CD14-positive monocyte (primary cell): ENCODE measurements around the gene NOC2L. TPM values are rescaled to one million over a fixed set of nuclear protein-coding genes. Genes with fewer than 3 reads are reported as not detected.

ENCODE experiments used
- DNase-seq, 3 donors: peaks; one replicate each; pipeline ENCODE4 v3.0.0-alpha.2; 2011 to 2022
- H2AFZ ChIP-seq: 2 replicates; pipeline ENCODE4 v1.6.0; 2012; ENCODE audit warnings: mild to moderate bottlenecking, low read depth, low read length, inconsistent platforms; ENCODE audit not compliant: insufficient read depth, poor library complexity, severe bottlenecking
- H3K27ac ChIP-seq, 2 donors: 1 replicate in 1 of 2; 2 replicates in 1 of 2; pipeline ENCODE4 v1.5.1; 2012 to 2013; ENCODE audit warnings: low read length in 2 of 2, control low read depth in 1 of 2, inconsistent platforms in 1 of 2, low read depth in 1 of 2, mild to moderate bottlenecking in 1 of 2
- H3K27me3 ChIP-seq, 2 donors: one replicate each; pipeline versions ENCODE4 v1.6.0 to v1.6.1; 2011 to 2013; ENCODE audit warnings: low read length in 2 of 2; ENCODE audit not compliant: control insufficient read depth in 2 of 2, insufficient read depth in 2 of 2
- H3K36me3 ChIP-seq, 2 donors: replicated peaks in 1 of 2; 1 replicate in 1 of 2; 2 replicates in 1 of 2; pipeline versions ENCODE4 v1.5.1 to v1.6.1; 2012 to 2013; ENCODE audit warnings: low read length in 2 of 2, control low read depth in 1 of 2, inconsistent platforms in 1 of 2, mild to moderate bottlenecking in 1 of 2; ENCODE audit not compliant: insufficient read depth in 2 of 2, control insufficient read depth in 1 of 2
- H3K4me1 ChIP-seq, 2 donors: 1 replicate in 1 of 2; 2 replicates in 1 of 2; pipeline versions ENCODE4 v1.5.1 to v1.6.1; 2012 to 2013; ENCODE audit warnings: low read length in 2 of 2, control low read depth in 1 of 2, inconsistent platforms in 1 of 2, mild to moderate bottlenecking in 1 of 2, moderate library complexity in 1 of 2; ENCODE audit not compliant: insufficient read depth in 2 of 2, control insufficient read depth in 1 of 2
- H3K4me2 ChIP-seq: replicated peaks from 2 replicates; pipeline ENCODE3; 2012; ENCODE audit warnings: low read length, moderate library complexity, mild to moderate bottlenecking; ENCODE audit not compliant: poor library complexity, severe bottlenecking; ENCODE audit errors: extremely low read depth
- H3K4me3 ChIP-seq, 3 experiments: fragments of 200-600 bp in 1 of 3; sonication (generic) in 1 of 3; replicated peaks in 1 of 3; 1 replicate in 2 of 3; 2 replicates in 1 of 3; pipeline ENCODE4 v1.5.1; 2011 to 2013; ENCODE audit warnings: low read length in 3 of 3, mild to moderate bottlenecking in 3 of 3, control low read depth in 2 of 3, low read depth in 2 of 3, inconsistent platforms in 1 of 3, moderate library complexity in 1 of 3
- H3K79me2 ChIP-seq: 2 replicates; pipeline ENCODE4 v1.6.0; 2012; ENCODE audit warnings: mild to moderate bottlenecking, control low read depth, inconsistent platforms, low read length, moderate library complexity; ENCODE audit not compliant: insufficient read depth
- H3K9ac ChIP-seq: 2 replicates; pipeline ENCODE4 v1.6.0; 2017; ENCODE audit warnings: low read length, mild to moderate bottlenecking; ENCODE audit not compliant: insufficient read depth, poor library complexity, severe bottlenecking
- H3K9me3 ChIP-seq, 2 donors: replicated peaks in 1 of 2; 1 replicate in 1 of 2; 2 replicates in 1 of 2; pipeline versions ENCODE4 v1.5.1 to v1.6.1; 2012 to 2013; ENCODE audit warnings: low read length in 2 of 2, control low read depth in 1 of 2; ENCODE audit not compliant: control insufficient read depth in 1 of 2, insufficient read depth in 1 of 2
- H4K20me1 ChIP-seq: 2 replicates; pipeline ENCODE4 v1.6.0; 2012; ENCODE audit warnings: mild to moderate bottlenecking, low read length, control low read depth, moderate library complexity; ENCODE audit not compliant: insufficient read depth
- H3K27ac Mint-ChIP-seq, 7 donors: one replicate each; pipeline ENCODE4 v1.8.0; 2020; ENCODE audit warnings: mild to moderate bottlenecking in 7 of 7, mixed read lengths in 7 of 7, moderate library complexity in 6 of 7, inconsistent platforms in 2 of 7
- H3K27me3 Mint-ChIP-seq, 3 donors: one replicate each; pipeline ENCODE4 v1.8.0; 2021 to 2022; ENCODE audit warnings: low read depth in 3 of 3, mild to moderate bottlenecking in 3 of 3, mixed read lengths in 3 of 3, moderate library complexity in 3 of 3, inconsistent platforms in 1 of 3
- H3K36me3 Mint-ChIP-seq, 2 donors: one replicate each; pipeline ENCODE4 v1.8.0; 2020; ENCODE audit warnings: mixed read lengths in 2 of 2, inconsistent platforms in 1 of 2, mild to moderate bottlenecking in 1 of 2
- H3K4me1 Mint-ChIP-seq: one replicate; pipeline ENCODE4 v1.8.0; 2020; ENCODE audit warnings: mild to moderate bottlenecking, mixed read lengths
- H3K4me3 Mint-ChIP-seq, 2 donors: one replicate each; pipeline ENCODE4 v1.8.0; 2020; ENCODE audit warnings: mild to moderate bottlenecking in 2 of 2, mixed read lengths in 2 of 2, moderate library complexity in 1 of 2
- H3K9me3 Mint-ChIP-seq, 7 donors: one replicate each; pipeline ENCODE4 v1.8.0; 2020 to 2022; ENCODE audit warnings: mixed read lengths in 7 of 7, mild to moderate bottlenecking in 6 of 7, moderate library complexity in 6 of 7, inconsistent platforms in 2 of 7
- WGBS: methylation state at CpG from one replicate; pipeline ENCODE4 v1.1.5; 2013; ENCODE audit warnings: missing lambda C conversion rate; ENCODE audit not compliant: insufficient coverage; 5-methylcytosine and 5-hydroxymethylcytosine counted together
- intact Hi-C, 2 donors: fragments of 100-400 bp; cut with micrococcal nuclease; formaldehyde crosslinking; loops; one replicate each; pipeline versions ENCODE4 v1.15.0 to v1.15.1; 2023
- polyA plus RNA-seq, 3 donors: library from polyadenylated mRNA; depleted of rRNA in 1 of 3; unstranded in 2 of 3; stranded (reverse) in 1 of 3; fragments of 300-500 nt in 2 of 3; fragments of >200 nt in 1 of 3; fragmentation: Illumina TruSeq in 2 of 3; gene quantifications; 1 replicate in 2 of 3; 2 replicates in 1 of 3; pipeline ENCODE4 v1.2.3, GENCODE V29; 2012 to 2021
- TF ChIP-seq, protein P1 (sequence below): fragments of 200-600 bp; IDR thresholded peaks from one replicate; pipeline ENCODE4 v1.8.0; 2022; ENCODE audit warnings: antibody characterized with exemption, mild to moderate bottlenecking

NOC2L gene
- polyA plus RNA-seq, 3 donors, result 34.5 to 47.9 (median 35.8) TPM

DNA sequence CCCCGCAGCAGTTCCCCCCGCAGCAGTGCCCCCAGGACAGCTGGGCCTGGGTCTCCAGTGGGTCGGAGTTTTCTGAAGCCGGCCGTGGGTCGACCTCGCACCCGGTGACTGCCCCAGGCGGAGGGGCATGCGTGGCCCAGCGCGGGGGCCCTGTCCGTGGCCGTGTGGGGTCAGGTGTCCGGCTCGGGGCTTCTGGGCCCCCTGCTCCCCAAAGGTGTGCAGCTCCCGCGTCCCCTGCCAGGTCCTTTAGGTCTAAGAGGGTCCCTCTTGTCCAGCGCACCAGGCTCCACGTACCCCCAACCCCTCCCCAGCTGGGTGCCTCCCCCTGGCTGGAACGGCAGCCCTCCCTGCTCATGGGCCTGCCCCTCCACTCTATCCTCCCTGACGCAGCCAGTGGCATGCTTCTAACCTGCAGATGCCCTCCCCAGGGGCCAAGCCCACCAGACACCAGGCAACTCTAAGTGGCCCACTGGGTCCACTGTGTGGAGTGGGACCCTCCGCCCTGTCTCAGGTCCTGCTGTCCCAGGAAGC lies 46.8 kb upstream of the NOC2L start:
- Mint-ChIP-seq H3K27me3 (peaks cover 52 to 83% (median 65%) of the 10 kb centered on the region in 3 donors), H3K4me1 (peaks cover 18% of the 10 kb centered on the region), H3K27ac (no peak overlapping the region), H3K36me3 (peaks cover 0 to 2% of the 10 kb centered on the region in 2 donors), H3K4me3 (no peak overlapping the region), H3K9me3 (peaks cover 2 to 20% (median 3%) of the 10 kb centered on the region in 7 donors)
- Histone ChIP-seq H3K9ac (no peak overlapping the region), H3K27ac (no peak overlapping the region), H3K36me3 (no peaks in the 10 kb centered on the region), H3K9me3 (peaks cover 0 to 5% of the 10 kb centered on the region in 2 donors), H2AFZ (no peak overlapping the region), H3K79me2 (no peaks in the 10 kb centered on the region), H3K27me3 (peaks cover 12 to 48% of the 10 kb centered on the region in 2 donors), H3K4me3 (no peak overlapping the region), H3K4me1 (peaks cover 6 to 12% of the 10 kb centered on the region in 2 donors), H4K20me1 (no peaks in the 10 kb centered on the region), H3K4me2 (no peak overlapping the region)
- no peak for DNase-seq
- intact Hi-C loops, result no loop called here
- TF ChIP-seq, protein P1, sequence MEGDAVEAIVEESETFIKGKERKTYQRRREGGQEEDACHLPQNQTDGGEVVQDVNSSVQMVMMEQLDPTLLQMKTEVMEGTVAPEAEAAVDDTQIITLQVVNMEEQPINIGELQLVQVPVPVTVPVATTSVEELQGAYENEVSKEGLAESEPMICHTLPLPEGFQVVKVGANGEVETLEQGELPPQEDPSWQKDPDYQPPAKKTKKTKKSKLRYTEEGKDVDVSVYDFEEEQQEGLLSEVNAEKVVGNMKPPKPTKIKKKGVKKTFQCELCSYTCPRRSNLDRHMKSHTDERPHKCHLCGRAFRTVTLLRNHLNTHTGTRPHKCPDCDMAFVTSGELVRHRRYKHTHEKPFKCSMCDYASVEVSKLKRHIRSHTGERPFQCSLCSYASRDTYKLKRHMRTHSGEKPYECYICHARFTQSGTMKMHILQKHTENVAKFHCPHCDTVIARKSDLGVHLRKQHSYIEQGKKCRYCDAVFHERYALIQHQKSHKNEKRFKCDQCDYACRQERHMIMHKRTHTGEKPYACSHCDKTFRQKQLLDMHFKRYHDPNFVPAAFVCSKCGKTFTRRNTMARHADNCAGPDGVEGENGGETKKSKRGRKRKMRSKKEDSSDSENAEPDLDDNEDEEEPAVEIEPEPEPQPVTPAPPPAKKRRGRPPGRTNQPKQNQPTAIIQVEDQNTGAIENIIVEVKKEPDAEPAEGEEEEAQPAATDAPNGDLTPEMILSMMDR, result no peak
- 80% methylated on average over 14 of the region's 23 CpGs for WGBS

- no peak overlapping the region for H3K4me3 ChIP-seq
- peak overlapping the region in 1 of 2 donors; percentile 75 for H3K4me3 Mint-ChIP-seq
- peaks cover 11 to 20% of the 10 kb centered on the region in 2 donors for H3K4me1 ChIP-seq
- H3K79me2 ChIP-seq, result no peaks in the 10 kb centered on the region
- H3K9me3 Mint-ChIP-seq, result peaks cover 2 to 23% (median 6%) of the 10 kb centered on the region in 7 donors
- peaks cover 15 to 54% of the 10 kb centered on the region in 2 donors for H3K27me3 ChIP-seq
- H4K20me1 ChIP-seq, result no peaks in the 10 kb centered on the region
- under 1% methylated on average over 15 of the region's 21 CpGs for WGBS
- H3K36me3 ChIP-seq, result no peaks in the 10 kb centered on the region
- H2AFZ ChIP-seq, result no peak overlapping the region
- H3K9me3 ChIP-seq, result peaks cover 0 to 5% of the 10 kb centered on the region in 2 donors
- TF ChIP-seq, protein P1, result no peak
- H3K4me2 ChIP-seq, result no peak overlapping the region
- peaks cover 55 to 86% (median 69%) of the 10 kb centered on the region in 3 donors for H3K27me3 Mint-ChIP-seq
- intact Hi-C loops, result no loop called here
- no peak overlapping the region for H3K9ac ChIP-seq
- H3K36me3 Mint-ChIP-seq, result peaks cover 0 to 4% of the 10 kb centered on the region in 2 donors
- H3K27ac ChIP-seq, result no peak overlapping the region
- H3K4me1 Mint-ChIP-seq, result peaks cover 22% of the 10 kb centered on the region
- H3K27ac Mint-ChIP-seq, result no peak overlapping the region
- no peak for DNase-seq
These were observed 46.0 kb upstream of the NOC2L start for GRCh38 chr1:1004780-1005697.
